ENCODE results near the gene TUNAR. TPM values are rescaled to one million over a fixed set of nuclear protein-coding genes. Genes with fewer than 3 reads are reported as not detected.

The TUNAR gene
- total and polyA plus RNA-seq, 12 donors, result not detected

GRCh38 chr14:95831041-95831440 is 45.6 kb upstream of the TUNAR start:
- TF ChIP-seq CTCF (IDR thresholded peaks at IDR 0.05), result no peak
- Histone ChIP-seq H3K4me3 (no peak overlapping the region), H3K36me3 (no peaks in the 10 kb centered on the region), H3K27me3 (peaks cover 0 to 30% (median 13%) of the 10 kb centered on the region in 7 donors), H3K9me3 (peaks cover 0 to 9% (median 0%) of the 10 kb centered on the region in 11 donors), H3K4me1 (no peaks in the 10 kb centered on the region), H3K27ac (no peak overlapping the region)
- DNase-seq, result no peak
- ATAC-seq, result no peak
- intact Hi-C loops (cut with DNase I), result no loop called here
- 90 to 96% methylated on average over 2 of the region's 2 CpGs for WGBS, 2 donors

- H3K27ac ChIP-seq, result no peak overlapping the region
- WGBS, 2 donors, result 34 to 44% methylated on average over 5 of the region's 5 CpGs
These were observed 45.2 kb upstream of the TUNAR start for GRCh38 chr14:95831468-95831867.

GRCh38 chr14:95832012-95832411 is 44.6 kb upstream of the TUNAR start:
- DNase-seq (no peak), ATAC-seq (no peak)
- no peak for TF ChIP-seq CTCF (IDR thresholded peaks at IDR 0.05)
- Histone ChIP-seq H3K27me3 (peaks cover 0 to 30% (median 13%) of the 10 kb centered on the region in 7 donors), H3K4me1 (no peaks in the 10 kb centered on the region), H3K9me3 (peaks cover 0 to 9% (median 0%) of the 10 kb centered on the region in 11 donors), H3K27ac (no peak overlapping the region), H3K4me3 (no peak overlapping the region), H3K36me3 (no peaks in the 10 kb centered on the region)
- 27 to 30% methylated on average over 8 of the region's 8 CpGs for WGBS, 2 donors
- intact Hi-C loops (cut with DNase I), result no loop called here

More at GRCh38 chr14:95831468-95831867, 45.2 kb upstream of the TUNAR start:
- no peaks in the 10 kb centered on the region for H3K36me3 ChIP-seq
- H3K9me3 ChIP-seq, result peaks cover 0 to 9% (median 0%) of the 10 kb centered on the region in 11 donors
- H3K4me1 ChIP-seq, result no peaks in the 10 kb centered on the region
- no peak for TF ChIP-seq CTCF (IDR thresholded peaks at IDR 0.05)
- DNase-seq (no peak), ATAC-seq (no peak)
- peaks cover 0 to 30% (median 13%) of the 10 kb centered on the region in 7 donors for H3K27me3 ChIP-seq
- intact Hi-C loops (cut with DNase I), result no loop called here
- H3K4me3 ChIP-seq, result no peak overlapping the region

GRCh38 chr14:95833429-95833828 is 43.2 kb upstream of the TUNAR start:
- no peak overlapping the region for H3K4me3 ChIP-seq
- H3K36me3 ChIP-seq, result no peaks in the 10 kb centered on the region
- H3K27me3 ChIP-seq, result peaks cover 0 to 24% (median 13%) of the 10 kb centered on the region in 7 donors
- peaks cover 0 to 7% (median 0%) of the 10 kb centered on the region in 11 donors for H3K9me3 ChIP-seq
- no peaks in the 10 kb centered on the region for H3K4me1 ChIP-seq
- WGBS, 2 donors, result 59 to 66% methylated on average over 3 of the region's 3 CpGs
- H3K27ac ChIP-seq, result no peak overlapping the region
- TF ChIP-seq CTCF (IDR thresholded peaks at IDR 0.05), result no peak
- intact Hi-C loops (cut with DNase I), result no loop called here
- ATAC-seq, result no peak
- DNase-seq, result no peak

All from heart right ventricle (tissue), 16 donors.